ENCODE measurements around the gene FUT1. TPM values are rescaled to one million over a fixed set of nuclear protein-coding genes. Genes with fewer than 3 reads are reported as not detected.

FUT1 gene
- total RNA-seq, 1 experiment from 2014 or later, result 14.1 TPM

DNA sequence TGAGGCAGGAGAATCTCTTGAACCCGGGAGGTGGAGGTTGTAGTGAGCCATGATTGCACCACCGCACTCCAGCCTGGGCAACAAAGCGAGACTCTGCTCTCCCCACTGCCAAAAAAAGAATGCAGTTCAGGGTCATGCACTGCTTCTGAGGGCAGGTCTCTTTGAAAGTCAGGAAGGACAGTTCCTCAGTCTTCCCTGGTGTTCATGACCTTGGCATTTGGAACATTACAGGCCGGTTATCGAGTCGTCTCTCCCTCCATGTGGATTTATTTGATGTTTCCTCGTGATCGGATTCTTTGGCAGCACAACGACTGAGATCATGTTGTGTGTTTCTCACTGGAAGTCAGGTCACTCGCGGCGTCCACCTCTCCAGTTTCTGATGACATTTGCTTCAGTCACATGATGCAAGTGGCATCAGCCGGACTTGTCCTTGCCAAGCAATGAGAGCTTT lies 20.1 kb upstream of the FUT1 start:
- Histone ChIP-seq H4K20me1 (ENCODE audit: insufficient read depth) (no peaks in the 10 kb centered on the region), H3K9me3 (ENCODE audit: control insufficient read depth in 1 of 2, insufficient read depth in 1 of 2, low read depth in 1 of 2, low read length in 2 of 2) (no peaks in the 10 kb centered on the region), H3K9me2 (ENCODE audit: insufficient read depth) (no peaks in the 10 kb centered on the region), H3K27me3 (ENCODE audit: insufficient read depth, low read length) (no peaks in the 10 kb centered on the region), H2AFZ (ENCODE audit: low read depth, low read length, poor library complexity, severe bottlenecking) (no peak overlapping the region), H3K4me3 (replicated peaks in 1 of 2; ENCODE audit: low read depth in 1 of 2, low read length in 2 of 2) (no peak overlapping the region), H3K36me3 (ENCODE audit: control insufficient read depth in 1 of 2, insufficient read depth in 2 of 2, low read length in 2 of 2) (no peaks in the 10 kb centered on the region), H3K79me2 (ENCODE audit: insufficient read depth, low read length) (no peaks in the 10 kb centered on the region), H3K4me2 (ENCODE audit: low read length) (no peak overlapping the region), H3K4me1 (ENCODE audit: control insufficient read depth in 1 of 2, insufficient read depth in 2 of 2, low read length in 2 of 2) (peaks cover 12 to 30% of the 10 kb centered on the region in 2 experiments), H3K27ac (ENCODE audit: low read depth, low read length) (no peak overlapping the region), H3K9ac (ENCODE audit: low read length) (no peak overlapping the region)
- ChIA-PET RAD21 (ENCODE audit: low non-redundant PET in 1 of 2, low total read pairs in 2 of 2, uncharacterized antibody in 2 of 2, unreplicated experiment in 2 of 2) (no interaction called here), CTCF (interaction anchor here (1.1 kb wide), 1 partner anchor 71 kb away, joined by 3 read pairs; no protein-coding TSS in a partner anchor), POLR2A (no interaction called here)
- BruUV-seq (replicated peaks), result no TSS peak
- DNase-seq (ENCODE audit: low read depth, low spot score) (no peak), ATAC-seq (no peak)
- TF ChIP-seq, protein P1, sequence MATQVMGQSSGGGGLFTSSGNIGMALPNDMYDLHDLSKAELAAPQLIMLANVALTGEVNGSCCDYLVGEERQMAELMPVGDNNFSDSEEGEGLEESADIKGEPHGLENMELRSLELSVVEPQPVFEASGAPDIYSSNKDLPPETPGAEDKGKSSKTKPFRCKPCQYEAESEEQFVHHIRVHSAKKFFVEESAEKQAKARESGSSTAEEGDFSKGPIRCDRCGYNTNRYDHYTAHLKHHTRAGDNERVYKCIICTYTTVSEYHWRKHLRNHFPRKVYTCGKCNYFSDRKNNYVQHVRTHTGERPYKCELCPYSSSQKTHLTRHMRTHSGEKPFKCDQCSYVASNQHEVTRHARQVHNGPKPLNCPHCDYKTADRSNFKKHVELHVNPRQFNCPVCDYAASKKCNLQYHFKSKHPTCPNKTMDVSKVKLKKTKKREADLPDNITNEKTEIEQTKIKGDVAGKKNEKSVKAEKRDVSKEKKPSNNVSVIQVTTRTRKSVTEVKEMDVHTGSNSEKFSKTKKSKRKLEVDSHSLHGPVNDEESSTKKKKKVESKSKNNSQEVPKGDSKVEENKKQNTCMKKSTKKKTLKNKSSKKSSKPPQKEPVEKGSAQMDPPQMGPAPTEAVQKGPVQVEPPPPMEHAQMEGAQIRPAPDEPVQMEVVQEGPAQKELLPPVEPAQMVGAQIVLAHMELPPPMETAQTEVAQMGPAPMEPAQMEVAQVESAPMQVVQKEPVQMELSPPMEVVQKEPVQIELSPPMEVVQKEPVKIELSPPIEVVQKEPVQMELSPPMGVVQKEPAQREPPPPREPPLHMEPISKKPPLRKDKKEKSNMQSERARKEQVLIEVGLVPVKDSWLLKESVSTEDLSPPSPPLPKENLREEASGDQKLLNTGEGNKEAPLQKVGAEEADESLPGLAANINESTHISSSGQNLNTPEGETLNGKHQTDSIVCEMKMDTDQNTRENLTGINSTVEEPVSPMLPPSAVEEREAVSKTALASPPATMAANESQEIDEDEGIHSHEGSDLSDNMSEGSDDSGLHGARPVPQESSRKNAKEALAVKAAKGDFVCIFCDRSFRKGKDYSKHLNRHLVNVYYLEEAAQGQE (IDR thresholded peaks at IDR 0.05; ENCODE audit: low read depth), result no peak
- TF ChIP-seq ZFX (IDR thresholded peaks at IDR 0.05), result no peak
- no peak for TF ChIP-seq EZH2 (IDR thresholded peaks at IDR 0.05)
- TF ChIP-seq EZH2phosphoT487 (IDR thresholded peaks at IDR 0.05; ENCODE audit: borderline replicate concordance), result no peak
- TF ChIP-seq, protein P2, sequence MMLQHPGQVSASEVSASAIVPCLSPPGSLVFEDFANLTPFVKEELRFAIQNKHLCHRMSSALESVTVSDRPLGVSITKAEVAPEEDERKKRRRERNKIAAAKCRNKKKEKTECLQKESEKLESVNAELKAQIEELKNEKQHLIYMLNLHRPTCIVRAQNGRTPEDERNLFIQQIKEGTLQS (IDR thresholded peaks at IDR 0.05), result no peak
- intact Hi-C loops (cut with micrococcal nuclease), result no loop called here

Measured in HCT116 (cell line).